Smooth muscle cell (in vitro differentiated cells): ENCODE results near the gene VPS13D. TPM values are rescaled to one million over a fixed set of nuclear protein-coding genes. Genes with fewer than 3 reads are reported as not detected.

ENCODE experiments used
- DNase-seq: peaks from one replicate; lab custom pipeline; 2025; ENCODE audit not compliant: unreplicated experiment; lab: John Stamatoyannopoulos, UW
- H2AFZ ChIP-seq: fragments of 200-600 bp; sonication (generic); 2 replicates; pipeline ENCODE4 v1.6.0; 2016; ENCODE audit warnings: antibody characterized with exemption, low read depth, mild to moderate bottlenecking
- H3F3A ChIP-seq: fragments of 200-600 bp; sonication (generic); 2 replicates; pipeline ENCODE4 v1.6.0; 2017; ENCODE audit warnings: antibody characterized with exemption, low read depth
- H3K27ac ChIP-seq: fragments of 200-600 bp; sonication (generic); 2 replicates; pipeline ENCODE4 v1.5.1; 2016; ENCODE audit warnings: low read depth, mild to moderate bottlenecking
- H3K27me3 ChIP-seq: fragments of 200-600 bp; sonication (generic); 2 replicates; pipeline ENCODE4 v1.6.1; 2016; ENCODE audit warnings: low read depth, mild to moderate bottlenecking
- H3K36me3 ChIP-seq: fragments of 200-600 bp; sonication (generic); 2 replicates; pipeline ENCODE4 v1.5.1; 2016; ENCODE audit warnings: low read depth
- H3K4me1 ChIP-seq: fragments of 200-600 bp; sonication (generic); 2 replicates; pipeline ENCODE4 v1.5.1; 2016; ENCODE audit warnings: low read depth
- H3K4me2 ChIP-seq: fragments of 200-600 bp; sonication (generic); 2 replicates; pipeline ENCODE4 v1.6.0; 2016; ENCODE audit warnings: mild to moderate bottlenecking
- H3K4me3 ChIP-seq: fragments of 200-600 bp; sonication (generic); 2 replicates; pipeline ENCODE4 v1.5.1; 2016; ENCODE audit warnings: mild to moderate bottlenecking
- H3K79me2 ChIP-seq: fragments of 200-600 bp; sonication (generic); 2 replicates; pipeline ENCODE4 v1.6.0; 2016; ENCODE audit warnings: low read depth, mild to moderate bottlenecking
- H3K9ac ChIP-seq: fragments of 200-600 bp; sonication (generic); 2 replicates; pipeline ENCODE4 v1.6.0; 2016; ENCODE audit warnings: low read depth
- H3K9me3 ChIP-seq: fragments of 200-600 bp; sonication (generic); replicated peaks from 2 replicates; pipeline ENCODE4 v1.5.1; 2016; ENCODE audit warnings: low read depth
- H4K20me1 ChIP-seq: fragments of 200-600 bp; sonication (generic); 2 replicates; pipeline ENCODE4 v1.6.0; 2016; ENCODE audit warnings: low read depth
- WGBS: methylation state at CpG from one replicate; pipeline ENCODE4 v1.1.7; 2016; ENCODE audit warnings: low lambda C conversion rate; 5-methylcytosine and 5-hydroxymethylcytosine counted together
- polyA plus RNA-seq: library from polyadenylated mRNA; unstranded; fragments of >200 nt; fragmentation: Nextera tagmentation; extraction: Ambion mirVana; gene quantifications from 2 replicates; pipeline ENCODE4 v1.2.1, GENCODE V29; 2016
- total RNA-seq: library from RNA; depleted of rRNA; stranded (reverse); fragments of >200 nt; gene quantifications from 2 replicates; pipeline ENCODE4 v1.2.3, GENCODE V29; 2014
- TF ChIP-seq, protein P1 (sequence below): fragments of 200-600 bp; sonication (generic); IDR thresholded peaks from 2 replicates; pipeline ENCODE4 v1.5.1; 2017; ENCODE audit warnings: borderline replicate concordance, mild to moderate bottlenecking, antibody characterized with exemption; ENCODE audit not compliant: insufficient read depth, poor library complexity, severe bottlenecking

Gene VPS13D
- total and polyA plus RNA-seq, 2 experiments from 2014 or later = 3.5 to 20.0 TPM

GRCh38 chr1:12460911-12461621 lies 231.2 kb downstream of the VPS13D start:
- Histone ChIP-seq H3K27ac (no peak overlapping the region), H3F3A (no peaks in the 10 kb centered on the region), H3K9me3 (no peaks in the 10 kb centered on the region), H3K79me2 (no peaks in the 10 kb centered on the region), H3K27me3 (no peaks in the 10 kb centered on the region), H4K20me1 (no peaks in the 10 kb centered on the region), H3K4me2 (no peak overlapping the region), H3K4me3 (no peak overlapping the region), H3K9ac (no peak overlapping the region), H3K36me3 (peaks cover 4% of the 10 kb centered on the region), H3K4me1 (peaks cover 16% of the 10 kb centered on the region), H2AFZ (no peak overlapping the region)
- DNase-seq = no peak
- 56% methylated on average over 6 of the region's 6 CpGs for WGBS
- TF ChIP-seq, protein P1, sequence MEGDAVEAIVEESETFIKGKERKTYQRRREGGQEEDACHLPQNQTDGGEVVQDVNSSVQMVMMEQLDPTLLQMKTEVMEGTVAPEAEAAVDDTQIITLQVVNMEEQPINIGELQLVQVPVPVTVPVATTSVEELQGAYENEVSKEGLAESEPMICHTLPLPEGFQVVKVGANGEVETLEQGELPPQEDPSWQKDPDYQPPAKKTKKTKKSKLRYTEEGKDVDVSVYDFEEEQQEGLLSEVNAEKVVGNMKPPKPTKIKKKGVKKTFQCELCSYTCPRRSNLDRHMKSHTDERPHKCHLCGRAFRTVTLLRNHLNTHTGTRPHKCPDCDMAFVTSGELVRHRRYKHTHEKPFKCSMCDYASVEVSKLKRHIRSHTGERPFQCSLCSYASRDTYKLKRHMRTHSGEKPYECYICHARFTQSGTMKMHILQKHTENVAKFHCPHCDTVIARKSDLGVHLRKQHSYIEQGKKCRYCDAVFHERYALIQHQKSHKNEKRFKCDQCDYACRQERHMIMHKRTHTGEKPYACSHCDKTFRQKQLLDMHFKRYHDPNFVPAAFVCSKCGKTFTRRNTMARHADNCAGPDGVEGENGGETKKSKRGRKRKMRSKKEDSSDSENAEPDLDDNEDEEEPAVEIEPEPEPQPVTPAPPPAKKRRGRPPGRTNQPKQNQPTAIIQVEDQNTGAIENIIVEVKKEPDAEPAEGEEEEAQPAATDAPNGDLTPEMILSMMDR = no peak

DNA sequence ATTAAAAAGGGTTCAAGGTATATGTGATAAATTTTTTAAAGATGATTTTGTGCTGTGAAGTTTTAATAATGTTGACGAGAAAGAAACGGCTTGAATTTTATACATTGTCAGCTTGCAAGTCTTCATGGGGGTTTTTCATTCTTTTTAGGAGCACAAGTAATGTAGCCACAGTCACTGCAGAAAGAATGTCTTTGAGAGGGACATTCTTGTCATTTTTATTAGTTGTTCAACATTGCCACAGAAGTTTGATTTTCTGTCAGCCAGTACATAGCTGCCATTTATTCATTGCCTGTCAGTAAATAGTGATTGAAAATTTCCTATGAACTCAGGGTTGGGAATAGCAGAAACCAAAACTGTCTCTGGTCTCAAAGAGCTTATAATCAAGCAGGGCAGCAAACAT lies 231.9 kb downstream of the VPS13D start:
- H3K36me3 ChIP-seq = peaks cover 4% of the 10 kb centered on the region
- H3K4me2 ChIP-seq = no peak overlapping the region
- TF ChIP-seq, protein P1 = no peak

DNA sequence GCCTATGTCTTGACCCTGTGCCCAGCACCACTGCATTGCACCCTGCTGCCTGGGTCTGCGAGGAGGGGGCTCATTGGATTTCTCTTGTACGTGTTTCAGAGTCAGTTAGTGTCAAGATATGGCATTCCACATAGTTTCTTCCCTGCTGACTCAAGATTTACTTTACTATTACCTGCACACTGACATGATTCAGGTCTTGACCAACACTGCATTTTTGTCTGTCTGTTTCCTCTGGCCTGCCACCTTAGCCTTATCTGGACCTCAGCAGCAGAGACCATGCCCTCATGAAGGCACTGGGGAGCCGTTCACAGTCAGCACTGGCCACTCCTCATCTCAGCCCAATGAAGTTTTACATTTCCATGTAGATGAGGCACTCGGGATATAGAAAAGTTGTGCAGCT lies 232.8 kb downstream of the VPS13D start:
- Histone ChIP-seq H4K20me1 (no peaks in the 10 kb centered on the region), H3K4me1 (peaks cover 16% of the 10 kb centered on the region), H2AFZ (no peak overlapping the region), H3K27me3 (no peaks in the 10 kb centered on the region), H3K4me3 (no peak overlapping the region), H3K79me2 (no peaks in the 10 kb centered on the region), H3K27ac (no peak overlapping the region), H3K9ac (no peak overlapping the region), H3K4me2 (no peak overlapping the region), H3K36me3 (peaks cover 4% of the 10 kb centered on the region), H3K9me3 (no peaks in the 10 kb centered on the region), H3F3A (no peaks in the 10 kb centered on the region)
- TF ChIP-seq, protein P1 = no peak
- 87% methylated on average over 4 of the region's 4 CpGs for WGBS
- no peak for DNase-seq

More for the DNA sequence above, 231.9 kb downstream of the VPS13D start:
- Histone ChIP-seq H3F3A (no peaks in the 10 kb centered on the region), H3K27ac (no peak overlapping the region), H3K27me3 (no peaks in the 10 kb centered on the region), H3K9ac (no peak overlapping the region), H4K20me1 (no peaks in the 10 kb centered on the region), H2AFZ (no peak overlapping the region), H3K4me1 (peaks cover 16% of the 10 kb centered on the region), H3K4me3 (no peak overlapping the region), H3K9me3 (no peaks in the 10 kb centered on the region), H3K79me2 (no peaks in the 10 kb centered on the region)
- no peak for DNase-seq
- WGBS = 96% methylated on average over 2 of the region's 2 CpGs

- DNase-seq = no peak
- Histone ChIP-seq H3K27ac (no peak overlapping the region), H3K4me1 (peaks cover 16% of the 10 kb centered on the region), H3K9ac (no peak overlapping the region), H3F3A (no peaks in the 10 kb centered on the region), H3K4me2 (no peak overlapping the region), H3K27me3 (no peaks in the 10 kb centered on the region), H3K36me3 (peaks cover 5% of the 10 kb centered on the region), H3K4me3 (no peak overlapping the region), H3K9me3 (no peaks in the 10 kb centered on the region), H2AFZ (no peak overlapping the region), H3K79me2 (no peaks in the 10 kb centered on the region), H4K20me1 (no peaks in the 10 kb centered on the region)
- TF ChIP-seq, protein P1 = no peak
- WGBS = 90% methylated on average over 3 of the region's 3 CpGs
Measured at GRCh38 chr1:12464045-12464461, 234.2 kb downstream of the VPS13D start.
